IMR-90 (cell line): ENCODE measurements around the gene MOB3A.

ENCODE experiments used
- BHLHE40 ChIP-seq: fragments of 150-350 bp; IDR thresholded peaks from 2 replicates; pipeline ENCODE4 v1.6.1; 2016; ENCODE audit warnings: mild to moderate bottlenecking, low read depth, low read length
- CHD1 ChIP-seq: IDR thresholded peaks from 2 replicates; pipeline ENCODE4 v1.6.1; 2012; ENCODE audit warnings: low read depth, low read length, improper control_type of control experiment
- CTCF ChIP-seq: conservative IDR thresholded peaks from 2 replicates; pipeline ENCODE4 v1.5.1; 2012; ENCODE audit warnings: mild to moderate bottlenecking, low read depth, low read length, improper control_type of control experiment
- ELK1 ChIP-seq: fragments of 150-350 bp; IDR thresholded peaks from 2 replicates; pipeline ENCODE4 v1.6.1; 2016; ENCODE audit warnings: low read depth, mild to moderate bottlenecking, low read length, moderate library complexity, borderline replicate concordance
- FOS ChIP-seq: fragments of 150-350 bp; IDR thresholded peaks from 2 replicates; pipeline ENCODE4 v1.6.1; 2016; ENCODE audit warnings: low read depth, low read length
- MAFK ChIP-seq: IDR thresholded peaks from 2 replicates; pipeline ENCODE4 v1.6.1; 2012; ENCODE audit warnings: low read depth, low read length, improper control_type of control experiment
- MAZ ChIP-seq: IDR thresholded peaks from 2 replicates; pipeline ENCODE4 v1.6.1; 2012; ENCODE audit warnings: low read depth, mild to moderate bottlenecking, low read length, improper control_type of control experiment, moderate library complexity, borderline replicate concordance
- POLR2A ChIP-seq: IDR thresholded peaks from 2 replicates; pipeline ENCODE4 v1.6.1; 2012; ENCODE audit warnings: mild to moderate bottlenecking, low read depth, low read length
- RAD21 ChIP-seq: IDR thresholded peaks from 2 replicates; pipeline ENCODE4 v1.6.1; 2012; ENCODE audit warnings: low read length, improper control_type of control experiment
- RCOR1 ChIP-seq: IDR thresholded peaks from 2 replicates; pipeline ENCODE4 v1.6.1; 2012; ENCODE audit warnings: mild to moderate bottlenecking, low read length, improper control_type of control experiment; ENCODE audit not compliant: insufficient replicate concordance
- RFX5 ChIP-seq: IDR thresholded peaks from 2 replicates; pipeline ENCODE4 v1.8.0; 2012; ENCODE audit warnings: low read depth, mild to moderate bottlenecking, low read length, moderate library complexity
- USF2 ChIP-seq: fragments of 150-350 bp; IDR thresholded peaks from 2 replicates; pipeline ENCODE4 v1.6.1; 2017; ENCODE audit warnings: mild to moderate bottlenecking, antibody characterized with exemption, low read length, low read depth

- TF ChIP-seq USF2: no peak
- TF ChIP-seq RAD21: no peak
- TF ChIP-seq CTCF: no peak
- TF ChIP-seq ELK1: no peak
- TF ChIP-seq POLR2A: no peak
- no peak for TF ChIP-seq RCOR1
- no peak for TF ChIP-seq MAFK
- TF ChIP-seq RFX5: no peak
- TF ChIP-seq BHLHE40: no peak
- no peak for TF ChIP-seq FOS
- no peak for TF ChIP-seq CHD1
- no peak for TF ChIP-seq MAZ
These were observed 34.0 kb upstream of the MOB3A start for GRCh38 chr19:2129892-2130770.
